HG02623 (cell line): ENCODE data around the gene ZNF391.
"Not testable (repeated sequence)": the region's sequence is repeated elsewhere in the genome, so short reads cannot be mapped to it uniquely, and the experiment has no call there.

ENCODE experiments used
- ATAC-seq: cut with Tn5 transposase; IDR thresholded peaks from one replicate; pipeline ENCODE4 v1.9.1; 2021; ENCODE audit warnings: moderate library complexity; ENCODE audit not compliant: unreplicated experiment

The ZNF391 gene

DNA sequence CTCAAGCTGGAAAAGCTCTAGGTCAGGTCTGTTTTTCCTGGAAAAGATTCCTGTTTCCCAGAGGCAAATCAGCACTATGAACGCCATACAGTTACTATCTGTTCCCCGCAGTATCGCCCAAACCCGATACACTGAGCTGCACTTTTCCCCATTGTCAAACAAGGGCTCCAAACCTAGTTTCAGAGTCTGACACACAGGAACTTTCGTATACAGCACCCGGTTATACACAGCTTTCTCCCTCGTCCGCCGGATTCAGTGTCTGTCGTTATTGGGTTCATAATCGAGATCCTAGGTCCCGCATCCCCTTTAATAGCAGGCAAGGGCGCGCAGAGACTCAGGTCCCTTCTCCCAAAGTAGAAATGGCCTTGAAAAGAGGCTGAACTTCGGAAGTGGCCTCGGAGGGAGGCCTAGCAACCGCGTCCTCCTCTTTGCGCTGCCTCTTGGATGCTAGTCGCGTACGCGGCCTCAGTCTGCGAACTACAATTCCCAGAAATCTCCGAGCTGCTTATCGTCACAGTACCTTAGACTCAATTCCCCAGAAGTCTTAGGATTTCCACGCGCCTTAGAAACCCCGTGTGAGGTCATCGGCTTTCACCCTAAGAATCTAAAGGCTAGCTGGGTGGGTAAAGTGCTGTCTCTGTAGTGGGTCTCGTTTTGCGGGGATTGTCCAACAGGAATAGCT is 34.2 kb downstream of the ZNF391 start:
- ATAC-seq = no peak

DNA sequence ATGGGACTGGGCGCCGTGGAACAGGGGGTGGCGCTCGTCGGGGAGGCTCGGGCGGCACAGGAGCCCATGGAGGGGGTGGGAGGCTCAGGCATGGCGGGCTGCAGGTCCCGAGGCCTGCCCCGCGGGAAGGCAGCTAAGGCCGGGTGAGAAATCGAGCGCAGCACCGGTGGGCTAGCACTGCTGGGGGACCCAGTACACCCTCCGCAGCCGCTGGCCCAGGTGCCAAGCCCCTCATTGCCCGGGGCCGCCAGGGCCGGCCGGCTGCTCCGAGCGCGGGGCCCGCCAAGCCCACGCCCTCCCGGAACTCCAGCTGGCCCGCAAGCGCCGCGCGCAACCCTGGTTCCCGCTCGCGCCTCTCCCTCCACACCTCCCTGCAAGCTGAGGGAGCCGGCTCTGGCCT is 36.3 kb downstream of the ZNF391 start:
- ATAC-seq = not testable (repeated sequence)

DNA sequence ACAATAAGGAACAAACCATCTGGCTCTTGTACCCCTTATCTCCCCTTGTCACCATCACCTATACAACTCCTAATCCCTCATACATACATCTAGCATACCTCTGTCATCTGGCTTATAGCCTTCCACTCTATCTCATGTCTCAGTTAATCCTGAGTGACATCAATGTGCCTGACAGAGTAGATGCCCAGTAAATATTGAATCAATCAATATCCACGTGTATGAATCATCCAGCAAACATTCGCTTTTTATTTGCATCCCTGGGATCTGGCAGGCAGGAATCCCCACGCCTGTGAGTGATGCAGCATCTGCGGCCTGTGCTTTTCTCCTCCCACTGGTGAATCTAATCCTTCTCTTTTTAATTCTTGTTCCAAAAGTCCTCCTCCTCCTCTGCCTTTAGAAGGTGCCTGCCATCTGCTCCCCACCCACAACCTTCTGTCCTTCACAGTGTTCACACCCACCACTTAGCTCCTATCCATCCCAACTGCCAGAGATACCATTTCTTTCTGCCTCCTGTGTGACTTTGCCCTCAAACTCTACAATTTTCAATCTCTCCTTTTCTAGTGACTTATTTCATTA is 37.6 kb downstream of the ZNF391 start:
- ATAC-seq = no peak

GRCh38 chr6:27428502-27428901 is 39.9 kb downstream of the ZNF391 start:
- ATAC-seq = no peak

DNA sequence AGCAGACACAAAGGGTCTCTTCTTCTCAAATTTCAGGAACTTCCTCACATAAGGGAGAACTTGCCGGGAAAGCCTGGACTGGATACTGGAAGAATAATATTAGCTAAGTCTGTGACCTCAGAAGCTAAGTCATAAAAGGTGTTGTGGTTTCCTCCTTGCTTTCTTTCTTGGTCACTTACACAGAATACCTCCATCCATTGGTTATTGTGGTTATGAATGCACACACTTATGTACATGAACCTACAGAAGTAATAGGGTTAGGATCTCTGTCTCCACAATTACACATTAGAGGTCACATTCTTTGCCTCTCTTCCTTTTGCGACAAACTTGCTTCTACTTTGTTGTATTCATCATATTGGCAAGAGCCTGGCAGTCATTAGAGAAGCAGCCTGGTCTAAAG is 40.4 kb downstream of the ZNF391 start:
- no peak for ATAC-seq

DNA sequence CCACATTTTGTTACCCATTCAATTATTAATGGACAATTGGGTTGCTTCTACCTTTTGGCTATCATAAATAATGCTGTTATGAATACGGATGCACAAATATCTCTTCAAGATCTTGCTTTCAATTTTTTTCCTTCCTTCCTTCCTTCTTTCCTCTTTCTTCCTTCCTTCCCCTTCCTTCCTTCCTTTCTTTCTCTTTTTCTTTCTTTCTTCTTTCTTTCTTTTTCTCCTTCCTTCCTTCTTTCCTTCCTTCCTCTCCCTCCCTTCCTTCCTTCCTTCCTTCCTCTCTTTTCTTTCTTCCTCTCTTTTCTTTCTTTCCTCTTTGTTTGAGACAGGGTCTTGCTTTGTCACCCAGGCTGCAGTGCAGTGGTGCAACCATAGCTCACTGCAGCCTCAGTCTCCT is 45.2 kb downstream of the ZNF391 start:
- ATAC-seq = no peak

DNA sequence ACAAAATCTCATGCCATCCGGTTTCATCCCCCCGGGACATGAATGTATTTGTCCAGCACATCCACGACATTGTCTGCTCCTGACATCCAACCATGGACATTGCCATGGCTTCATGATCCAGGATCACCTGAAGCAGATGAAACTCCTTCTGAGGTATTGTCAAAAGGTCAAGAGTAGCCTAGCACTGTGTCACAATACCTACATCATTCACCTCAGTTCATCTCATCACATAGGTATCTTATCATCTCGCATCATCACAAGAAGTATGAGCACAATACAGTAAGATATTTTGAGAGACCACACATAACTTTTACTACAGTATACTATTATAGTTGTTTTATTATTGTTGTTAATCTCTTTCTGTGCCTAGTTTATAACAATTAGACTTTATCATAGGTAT is 50.8 kb downstream of the ZNF391 start:
- ATAC-seq = no peak

DNA sequence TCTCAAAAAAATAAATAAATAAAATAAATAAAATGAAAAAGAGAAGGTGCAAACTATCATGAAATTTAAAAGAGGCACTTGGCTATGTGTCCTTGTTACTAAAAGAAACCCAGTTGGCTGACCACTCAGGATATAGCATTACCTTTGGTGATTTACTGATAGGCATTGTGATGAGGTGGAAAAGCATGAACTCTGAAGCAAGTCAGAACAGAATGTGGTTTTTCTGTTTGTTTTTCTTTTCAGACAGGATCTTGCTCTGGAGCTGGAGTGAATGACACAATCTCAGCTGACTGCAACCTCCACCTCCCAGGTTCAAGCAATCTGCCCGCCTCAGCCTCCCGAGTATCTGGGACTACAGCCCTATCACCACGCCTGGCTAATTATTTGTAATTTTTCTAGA is 52.4 kb downstream of the ZNF391 start:
- no peak for ATAC-seq

- no peak for ATAC-seq
Measured at GRCh38 chr6:27442932-27443331, 54.4 kb downstream of the ZNF391 start.

- ATAC-seq = no peak
Measured at GRCh38 chr6:27448456-27448855, 59.9 kb downstream of the ZNF391 start.

DNA sequence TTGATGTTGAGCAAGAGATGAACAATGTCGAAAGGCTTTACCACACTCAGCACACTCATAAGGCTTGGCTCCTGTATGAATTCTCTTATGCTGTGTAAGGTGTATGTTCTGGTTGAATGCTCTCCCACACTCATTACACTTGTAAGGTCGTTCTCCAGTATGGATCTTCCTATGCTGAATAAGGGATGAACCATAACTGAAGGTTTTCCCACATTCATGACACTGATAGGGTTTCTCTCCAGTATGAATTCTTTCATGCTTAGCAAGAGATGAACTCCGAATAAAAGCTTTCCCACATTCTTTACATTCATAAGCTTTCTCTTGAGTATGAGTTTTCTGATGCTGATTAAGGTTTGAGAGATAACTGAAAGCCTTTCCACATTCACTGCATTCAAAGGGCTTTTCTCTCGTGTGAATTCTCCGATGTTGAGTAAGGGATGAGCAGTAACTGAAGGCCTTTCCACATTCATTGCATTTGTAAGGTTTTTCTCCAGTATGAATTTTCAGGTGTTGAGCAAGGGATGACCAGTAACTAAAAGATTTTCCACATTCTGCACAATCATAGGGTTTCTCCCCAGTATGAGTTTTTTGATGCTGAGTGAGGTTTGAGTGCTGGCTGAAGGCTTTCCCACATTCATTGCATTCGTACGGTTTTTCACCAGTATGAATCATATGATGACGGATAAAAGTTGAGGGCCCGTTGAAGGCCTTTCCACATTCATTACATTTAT is 63.3 kb downstream of the ZNF391 start:
- ATAC-seq = no peak

DNA sequence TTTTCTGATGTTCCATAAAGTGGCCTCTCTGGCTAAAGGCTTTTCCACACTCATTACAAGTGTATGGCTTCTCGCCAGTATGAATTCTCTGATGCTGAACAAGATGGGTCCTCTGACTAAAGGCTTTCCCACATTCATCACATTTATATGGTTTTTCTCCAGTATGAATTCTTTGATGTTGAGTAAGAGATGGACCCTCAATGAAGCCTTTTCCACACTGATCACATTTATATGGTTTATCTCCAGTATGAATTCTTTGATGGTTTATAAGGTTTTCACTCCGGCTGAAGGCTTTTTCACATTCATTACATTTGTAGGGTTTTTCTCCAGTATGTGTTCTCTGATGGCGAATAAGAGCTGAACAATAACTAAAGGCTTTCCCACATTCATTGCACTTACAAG is 63.9 kb downstream of the ZNF391 start:
- ATAC-seq = no peak
